Endodermal cell (in vitro differentiated cells): ENCODE measurements around the gene CSRP3. TPM values are rescaled to one million over a fixed set of nuclear protein-coding genes. Genes with fewer than 3 reads are reported as not detected.

Experiments used
- DNase-seq: peaks from one replicate; pipeline ENCODE4 v3.0.0-alpha.2; 2017
- H3K27ac ChIP-seq: 2 replicates; pipeline ENCODE4 v1.5.1; 2013; ENCODE audit warnings: mild to moderate bottlenecking, low read depth, low read length, moderate library complexity
- H3K27me3 ChIP-seq: 2 replicates; pipeline ENCODE4 v1.6.1; 2013; ENCODE audit warnings: mild to moderate bottlenecking, low read length, moderate library complexity; ENCODE audit not compliant: insufficient read depth, control insufficient read depth, poor library complexity, severe bottlenecking
- H3K36me3 ChIP-seq: 2 replicates; pipeline ENCODE4 v1.7.0; 2013; ENCODE audit warnings: mild to moderate bottlenecking, low read length, moderate library complexity; ENCODE audit not compliant: control insufficient read depth, insufficient read depth
- H3K4me1 ChIP-seq: one replicate; pipeline ENCODE4 v1.7.0; 2013; ENCODE audit warnings: low read length; ENCODE audit not compliant: control insufficient read depth, insufficient read depth
- H3K4me3 ChIP-seq: 2 replicates; pipeline ENCODE4 v1.5.1; 2013; ENCODE audit warnings: mild to moderate bottlenecking, low read length, moderate library complexity
- H3K9ac ChIP-seq: 2 replicates; pipeline ENCODE4 v1.6.1; 2013; ENCODE audit warnings: mild to moderate bottlenecking, low read length, moderate library complexity; ENCODE audit not compliant: poor library complexity, severe bottlenecking; ENCODE audit errors: extremely low read depth
- H3K9me3 ChIP-seq: 2 replicates; pipeline ENCODE4 v1.6.1; 2013; ENCODE audit warnings: mild to moderate bottlenecking, low read length, moderate library complexity; ENCODE audit not compliant: control insufficient read depth
- H3K27ac Mint-ChIP-seq: 2 replicates; pipeline ENCODE4 v1.8.0; 2020; ENCODE audit warnings: mixed read lengths
- H3K27me3 Mint-ChIP-seq: 2 replicates; pipeline ENCODE4 v1.8.0; 2021; ENCODE audit warnings: mild to moderate bottlenecking, mixed read lengths; ENCODE audit not compliant: insufficient read depth
- H3K36me3 Mint-ChIP-seq: 2 replicates; pipeline ENCODE4 v1.8.0; 2020; ENCODE audit warnings: low read depth, mixed read lengths
- H3K4me1 Mint-ChIP-seq: 2 replicates; pipeline ENCODE4 v1.8.0; 2020; ENCODE audit warnings: mixed read lengths
- H3K4me3 Mint-ChIP-seq: 2 replicates; pipeline ENCODE4 v1.8.0; 2020; ENCODE audit warnings: mild to moderate bottlenecking, moderate library complexity, mixed read lengths
- H3K9me3 Mint-ChIP-seq: 2 replicates; pipeline ENCODE4 v1.8.0; 2020; ENCODE audit warnings: mild to moderate bottlenecking, mixed read lengths
- CTCF ChIP-seq: fragments of 200-600 bp; sonication (generic); conservative IDR thresholded peaks from 2 replicates; pipeline ENCODE4 v1.5.0; 2021; ENCODE audit warnings: antibody characterized with exemption, mild to moderate bottlenecking
- WGBS, 2 experiments: methylation state at CpG; one replicate each; pipeline versions ENCODE4 v1.1.5 to v1.1.7; 2013; ENCODE audit warnings: missing lambda C conversion rate in 2 of 2, mixed read lengths in 1 of 2; ENCODE audit not compliant: insufficient coverage in 1 of 2, insufficient read length in 1 of 2; 5-methylcytosine and 5-hydroxymethylcytosine counted together
- total RNA-seq, 2 donors: library from RNA; stranded (reverse); fragmentation: NEBNext Ultra II Directional in 1 of 2; extraction: Animal tissue kit (Norgen Biotek cat#: 25700) in 1 of 2; gene quantifications; 2 replicates in 1 of 2; 3 replicates in 1 of 2; pipeline ENCODE4 v1.2.1, GENCODE V29; 2021

CSRP3 gene
- total RNA-seq, 2 donors from 2014 or later: not detected

DNA sequence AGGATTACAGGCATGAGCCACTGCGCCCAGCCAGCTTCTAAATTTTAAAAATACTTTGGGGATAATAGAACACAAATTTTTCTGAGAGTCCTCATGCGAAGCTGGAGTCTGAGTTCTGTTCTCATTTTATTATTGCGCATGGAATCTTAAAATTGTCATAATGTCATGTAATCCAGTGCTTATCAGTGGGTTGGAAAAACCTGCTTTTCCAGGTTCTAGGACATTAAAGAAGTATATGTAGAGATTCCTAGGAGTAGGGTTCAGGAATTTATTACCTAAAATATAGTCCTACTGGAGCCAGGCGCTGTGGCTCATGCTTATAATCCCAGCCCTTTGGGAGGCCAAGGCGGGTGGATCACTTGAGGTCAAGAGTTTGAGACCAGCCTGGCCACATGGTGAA lies 43.6 kb upstream of the CSRP3 start:
- H3K4me1 Mint-ChIP-seq: peaks cover 10% of the 10 kb centered on the region
- Histone ChIP-seq H3K9me3 (peaks cover 4% of the 10 kb centered on the region), H3K4me1 (no peaks in the 10 kb centered on the region), H3K4me3 (no peak overlapping the region), H3K27ac (no peak overlapping the region), H3K9ac (no peak overlapping the region), H3K36me3 (no peaks in the 10 kb centered on the region), H3K27me3 (peaks cover 53% of the 10 kb centered on the region)
- H3K27me3 Mint-ChIP-seq: peaks cover 78% of the 10 kb centered on the region
- DNase-seq: no peak
- H3K27ac Mint-ChIP-seq: no peak overlapping the region
- no peak overlapping the region for H3K4me3 Mint-ChIP-seq
- H3K36me3 Mint-ChIP-seq: no peaks in the 10 kb centered on the region
- peaks cover 17% of the 10 kb centered on the region for H3K9me3 Mint-ChIP-seq
- no peak for TF ChIP-seq CTCF
- WGBS, 2 experiments: 75 to 93% methylated on average over 4 to 5 of the region's 5 CpGs

DNA sequence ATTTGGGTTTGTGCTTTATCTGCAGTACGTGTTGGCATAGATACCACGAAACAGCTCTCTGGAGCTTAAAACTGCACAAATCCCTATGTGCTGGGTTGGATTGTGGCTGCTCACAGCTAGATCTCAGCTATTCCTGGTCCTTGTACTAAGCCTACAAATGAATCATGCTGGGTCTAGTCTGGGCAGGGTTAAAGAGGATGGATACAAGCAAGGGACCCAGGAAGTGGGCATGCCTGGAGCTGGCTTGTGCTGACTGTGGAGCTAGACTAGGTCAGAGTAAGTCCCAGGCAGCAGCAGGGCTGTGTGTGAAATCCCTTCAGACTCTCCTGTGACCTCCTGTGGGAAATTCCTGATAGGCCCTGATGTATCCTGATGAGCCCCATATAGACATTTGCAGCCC lies 42.8 kb upstream of the CSRP3 start:
- Histone ChIP-seq H3K4me3 (no peak overlapping the region), H3K9me3 (peaks cover 4% of the 10 kb centered on the region), H3K4me1 (no peaks in the 10 kb centered on the region), H3K9ac (no peak overlapping the region), H3K36me3 (no peaks in the 10 kb centered on the region), H3K27me3 (peaks cover 59% of the 10 kb centered on the region), H3K27ac (no peak overlapping the region)
- no peak for TF ChIP-seq CTCF
- WGBS, 2 experiments: 71 to 87% methylated on average over 1 to 2 of the region's 2 CpGs
- no peak overlapping the region for H3K4me3 Mint-ChIP-seq
- no peaks in the 10 kb centered on the region for H3K36me3 Mint-ChIP-seq
- peaks cover 78% of the 10 kb centered on the region for H3K27me3 Mint-ChIP-seq
- H3K27ac Mint-ChIP-seq: no peak overlapping the region
- peaks cover 13% of the 10 kb centered on the region for H3K4me1 Mint-ChIP-seq
- no peak for DNase-seq
- H3K9me3 Mint-ChIP-seq: peaks cover 12% of the 10 kb centered on the region

GRCh38 chr11:19244084-19244483 lies 42.3 kb upstream of the CSRP3 start:
- Histone ChIP-seq H3K9me3 (peaks cover 4% of the 10 kb centered on the region), H3K27ac (no peak overlapping the region), H3K9ac (no peak overlapping the region), H3K4me1 (no peaks in the 10 kb centered on the region), H3K36me3 (no peaks in the 10 kb centered on the region), H3K27me3 (peaks cover 64% of the 10 kb centered on the region), H3K4me3 (no peak overlapping the region)
- Mint-ChIP-seq H3K4me3 (no peak overlapping the region), H3K36me3 (no peaks in the 10 kb centered on the region), H3K4me1 (peaks cover 13% of the 10 kb centered on the region), H3K27ac (no peak overlapping the region), H3K9me3 (peaks cover 7% of the 10 kb centered on the region), H3K27me3 (peaks cover 76% of the 10 kb centered on the region)
- DNase-seq: no peak
- no peak for TF ChIP-seq CTCF
- WGBS, 2 experiments: 85 to 89% methylated on average over 5 to 6 of the region's 6 CpGs
